ENCODE measurements around the gene RASA3. TPM values are rescaled to one million over a fixed set of nuclear protein-coding genes. Genes with fewer than 3 reads are reported as not detected.

RASA3 gene
- total RNA-seq, 1 donor from 2014 or later, result 2.9 TPM

- Histone ChIP-seq H3K36me3 (no peaks in the 10 kb centered on the region), H3K27me3 (no peaks in the 10 kb centered on the region), H4K20me1 (ENCODE audit: low read depth) (no peaks in the 10 kb centered on the region), H2AFZ (replicated peaks) (no peak overlapping the region), H3K79me2 (ENCODE audit: low read depth) (no peaks in the 10 kb centered on the region), H3K4me3 (no peak overlapping the region), H3K9me3 (ENCODE audit: low read depth) (peaks cover 12% of the 10 kb centered on the region), H3K27ac (no peak overlapping the region), H3K4me1 (no peaks in the 10 kb centered on the region), H3K9ac (no peak overlapping the region), H3F3A (ENCODE audit: low read depth) (no peaks in the 10 kb centered on the region), H3K4me2 (no peak overlapping the region)
- Mint-ChIP-seq H3K4me3 (no peak overlapping the region), H3K27ac (no peak overlapping the region), H3K27me3 (ENCODE audit: insufficient read depth, low read depth) (peaks cover 21% of the 10 kb centered on the region), H3K9me3 (peaks cover 50% of the 10 kb centered on the region), H3K36me3 (peaks cover 25% of the 10 kb centered on the region), H3K4me1 (no peaks in the 10 kb centered on the region)
- no peak for DNase-seq (ENCODE audit: low spot score)
- no peak for TF ChIP-seq CTCF (IDR thresholded peaks at IDR 0.05)
- TF ChIP-seq EZH2phosphoT487 (IDR thresholded peaks at IDR 0.05), result no peak
- TF ChIP-seq EZH2 (IDR thresholded peaks at IDR 0.05), result no peak
Observed at GRCh38 chr13:113959198-113959597, 173.2 kb downstream of the RASA3 start.

- no peaks in the 10 kb centered on the region for H3K4me1 Mint-ChIP-seq
- peaks cover 47% of the 10 kb centered on the region for H3K9me3 Mint-ChIP-seq
- H3K79me2 ChIP-seq (ENCODE audit: low read depth), result no peaks in the 10 kb centered on the region
- H3K9me3 ChIP-seq (ENCODE audit: low read depth), result peaks cover 12% of the 10 kb centered on the region
- no peaks in the 10 kb centered on the region for H3K36me3 ChIP-seq
- H3K27me3 ChIP-seq, result no peaks in the 10 kb centered on the region
- H3K4me3 ChIP-seq, result no peak overlapping the region
- H3K4me3 Mint-ChIP-seq, result no peak overlapping the region
- no peak overlapping the region for H3K9ac ChIP-seq
- no peak for DNase-seq (ENCODE audit: low spot score)
- no peak overlapping the region for H3K4me2 ChIP-seq
- H3F3A ChIP-seq (ENCODE audit: low read depth), result no peaks in the 10 kb centered on the region
- H3K36me3 Mint-ChIP-seq, result peaks cover 25% of the 10 kb centered on the region
- TF ChIP-seq EZH2phosphoT487 (IDR thresholded peaks at IDR 0.05) (no peak), CTCF (IDR thresholded peaks at IDR 0.05) (no peak)
- H3K4me1 ChIP-seq, result no peaks in the 10 kb centered on the region
- H3K27me3 Mint-ChIP-seq (ENCODE audit: insufficient read depth, low read depth), result peaks cover 21% of the 10 kb centered on the region
- H3K27ac Mint-ChIP-seq, result peak overlapping the region; percentile 90
- H3K27ac ChIP-seq, result no peak overlapping the region
- H2AFZ ChIP-seq (replicated peaks), result no peak overlapping the region
- H4K20me1 ChIP-seq (ENCODE audit: low read depth), result no peaks in the 10 kb centered on the region
Observed at GRCh38 chr13:113958373-113958772, 174.1 kb downstream of the RASA3 start.

GRCh38 chr13:113956571-113956970 lies 175.9 kb downstream of the RASA3 start:
- Histone ChIP-seq H3K27ac (no peak overlapping the region), H3K79me2 (ENCODE audit: low read depth) (no peaks in the 10 kb centered on the region), H3K4me1 (no peaks in the 10 kb centered on the region), H4K20me1 (ENCODE audit: low read depth) (no peaks in the 10 kb centered on the region), H3F3A (ENCODE audit: low read depth) (no peaks in the 10 kb centered on the region), H2AFZ (replicated peaks) (no peak overlapping the region), H3K36me3 (no peaks in the 10 kb centered on the region), H3K9me3 (ENCODE audit: low read depth) (peaks cover 12% of the 10 kb centered on the region), H3K9ac (no peak overlapping the region), H3K27me3 (no peaks in the 10 kb centered on the region), H3K4me3 (no peak overlapping the region), H3K4me2 (no peak overlapping the region)
- no peak for TF ChIP-seq EZH2phosphoT487 (IDR thresholded peaks at IDR 0.05)
- TF ChIP-seq CTCF (IDR thresholded peaks at IDR 0.05), result no peak
- no peak for TF ChIP-seq EZH2 (IDR thresholded peaks at IDR 0.05)
- peaks cover 43% of the 10 kb centered on the region for H3K9me3 Mint-ChIP-seq
- H3K27ac Mint-ChIP-seq, result no peak overlapping the region
- no peak for DNase-seq (ENCODE audit: low spot score)
- peaks cover 4% of the 10 kb centered on the region for H3K4me1 Mint-ChIP-seq
- peaks cover 22% of the 10 kb centered on the region for H3K36me3 Mint-ChIP-seq
- H3K27me3 Mint-ChIP-seq (ENCODE audit: insufficient read depth, low read depth), result peaks cover 17% of the 10 kb centered on the region
- H3K4me3 Mint-ChIP-seq, result no peak overlapping the region

Measured in neural progenitor cell (in vitro differentiated cells).